Common myeloid progenitor, CD34-positive (primary cell): ENCODE measurements around the gene GATA6.

ENCODE experiments used
- CTCF ChIA-PET: fragments of 350-600 bp; sonication (Branson Sonifier 250); formaldehyde crosslinking; loops from one replicate; lab custom pipeline; 2021; ENCODE audit warnings: antibody characterized with exemption; lab: Charles Lee
- POLR2A ChIA-PET: fragments of 350-600 bp; sonication (Branson Sonifier 250); formaldehyde crosslinking; loops from one replicate; lab custom pipeline; 2021; ENCODE audit warnings: antibody characterized with exemption; lab: Charles Lee
- DNase-seq, 3 donors: peaks; one replicate each; pipeline versions ENCODE4 v3.0.0 to v3.0.0-alpha.2; 2013
- H3K27ac ChIP-seq, 2 experiments: 1 replicate in 1 of 2; 2 replicates in 1 of 2; pipeline ENCODE4 v1.7.0; 2013; ENCODE audit warnings: inconsistent platforms in 2 of 2, low read length in 2 of 2, mild to moderate bottlenecking in 2 of 2, low read depth in 1 of 2, moderate library complexity in 1 of 2; ENCODE audit not compliant: severe bottlenecking in 2 of 2, insufficient read depth in 1 of 2, poor library complexity in 1 of 2
- H3K27me3 ChIP-seq, 5 experiments: replicated peaks in 2 of 5; 1 replicate in 3 of 5; 2 replicates in 2 of 5; pipeline versions ENCODE4 v1.6.1 to v1.7.0; 2013; ENCODE audit warnings: low read length in 4 of 5, mild to moderate bottlenecking in 2 of 5, moderate library complexity in 2 of 5, inconsistent platforms in 1 of 5; ENCODE audit not compliant: insufficient read depth in 5 of 5, control insufficient read depth in 4 of 5
- H3K36me3 ChIP-seq, 4 experiments: 1 replicate in 2 of 4; 2 replicates in 2 of 4; pipeline versions ENCODE4 v1.6.1 to v1.7.0; 2013; ENCODE audit warnings: low read length in 3 of 4, control low read depth in 1 of 4, mild to moderate bottlenecking in 1 of 4; ENCODE audit not compliant: control insufficient read depth in 4 of 4, insufficient read depth in 4 of 4
- H3K4me1 ChIP-seq, 4 experiments: 1 replicate in 3 of 4; 2 replicates in 1 of 4; pipeline versions ENCODE4 v1.6.1 to v1.7.1; 2013; ENCODE audit warnings: low read length in 3 of 4, mild to moderate bottlenecking in 3 of 4, control low read depth in 1 of 4, inconsistent platforms in 1 of 4, moderate library complexity in 1 of 4; ENCODE audit not compliant: control insufficient read depth in 4 of 4, insufficient read depth in 4 of 4; ENCODE audit errors: control extremely low read depth in 1 of 4
- H3K4me3 ChIP-seq, 7 experiments: 1 replicate in 4 of 7; 2 replicates in 3 of 7; pipeline versions ENCODE4 v1.5.1 to v1.7.0; 2013; ENCODE audit warnings: mild to moderate bottlenecking in 7 of 7, low read length in 6 of 7, moderate library complexity in 6 of 7, inconsistent platforms in 2 of 7, low read depth in 2 of 7, control low read depth in 1 of 7; ENCODE audit not compliant: insufficient read depth in 4 of 7, control insufficient read depth in 1 of 7; ENCODE audit errors: extremely low read depth in 1 of 7
- H3K9me3 ChIP-seq, 5 experiments: 1 replicate in 4 of 5; 2 replicates in 1 of 5; pipeline versions ENCODE4 v1.6.1 to v1.7.1; 2013; ENCODE audit warnings: low read length in 4 of 5, mild to moderate bottlenecking in 2 of 5, inconsistent platforms in 1 of 5, low read depth in 1 of 5, moderate library complexity in 1 of 5; ENCODE audit not compliant: control insufficient read depth in 4 of 5, insufficient read depth in 2 of 5; ENCODE audit errors: control extremely low read depth in 1 of 5
- WGBS: methylation state at CpG from one replicate; pipeline ENCODE4 v1.1.5; 2013; ENCODE audit not compliant: insufficient coverage; 5-methylcytosine and 5-hydroxymethylcytosine counted together

GATA6 gene

DNA sequence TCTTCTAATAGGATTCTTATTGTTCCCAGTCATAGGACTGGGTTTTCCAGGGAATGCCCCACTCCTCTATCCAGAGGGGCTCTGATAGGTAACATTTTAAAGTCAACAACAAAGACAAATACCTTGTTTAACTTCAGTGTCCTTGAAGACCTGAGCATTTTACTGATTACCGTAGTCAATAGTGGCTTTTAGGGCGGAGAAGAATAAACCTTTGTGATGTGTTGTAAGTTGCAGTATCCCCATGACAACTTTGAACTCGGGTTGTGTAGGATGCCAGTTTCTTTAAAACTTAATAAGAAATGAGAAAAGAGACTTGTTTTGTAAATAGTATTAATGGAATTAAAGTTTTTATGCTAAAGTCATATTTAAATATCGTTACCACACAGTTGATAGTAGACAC lies 6.0 kb downstream of the GATA6 start:
- H3K27ac ChIP-seq, result no peak overlapping the region

DNA sequence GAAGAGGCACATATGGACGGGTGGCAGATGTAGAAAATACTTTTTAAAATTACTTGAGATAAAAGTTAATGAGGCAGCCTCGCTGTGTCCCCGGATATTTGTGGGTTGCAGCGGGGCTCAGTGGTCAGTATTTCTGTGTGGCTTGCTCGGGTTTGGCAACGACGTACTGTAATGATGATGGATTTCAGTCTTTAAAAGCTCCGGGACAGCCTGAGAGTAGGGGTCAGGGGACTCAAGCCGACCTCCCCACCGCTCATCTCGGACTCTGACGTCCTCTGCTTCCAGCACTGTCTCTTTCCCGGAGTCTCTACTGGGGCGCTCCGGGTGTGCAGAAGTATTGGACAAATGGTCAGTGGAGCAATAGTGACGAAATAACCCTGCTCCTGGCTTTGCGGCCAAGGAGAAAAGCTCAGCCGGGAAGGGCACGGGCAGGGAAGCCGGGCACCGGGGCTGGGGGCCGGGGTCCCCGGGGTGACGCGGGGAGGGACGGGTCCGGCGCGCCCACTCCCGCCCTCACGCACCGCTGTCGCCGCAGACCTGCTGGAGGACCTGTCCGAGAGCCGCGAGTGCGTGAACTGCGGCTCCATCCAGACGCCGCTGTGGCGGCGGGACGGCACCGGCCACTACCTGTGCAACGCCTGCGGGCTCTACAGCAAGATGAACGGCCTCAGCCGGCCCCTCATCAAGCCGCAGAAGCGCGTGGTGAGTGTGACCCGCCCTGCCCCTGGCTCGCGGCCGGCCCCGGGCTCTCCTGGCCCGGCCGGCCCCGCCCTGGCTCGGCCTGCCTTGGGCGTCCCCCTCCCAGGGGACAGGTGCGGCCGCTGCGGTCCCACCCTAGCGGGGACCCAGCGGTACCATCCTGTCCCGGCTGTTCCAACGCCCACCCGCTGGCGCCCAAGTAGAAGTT lies 7.3 kb downstream of the GATA6 start:
- CTCF ChIA-PET, result no interaction called here

More for the DNA sequence above, 6.0 kb downstream of the GATA6 start:
- POLR2A ChIA-PET, result no interaction called here
- no peak overlapping the region for H3K4me3 ChIP-seq
- CTCF ChIA-PET, result no interaction called here
- peaks cover 0 to 6% (median 0%) of the 10 kb centered on the region in 5 experiments for H3K9me3 ChIP-seq
- WGBS, result 70% methylated on average over 3 of the region's 4 CpGs
- H3K27me3 ChIP-seq, result peaks cover 29 to 97% (median 52%) of the 10 kb centered on the region in 5 experiments
- no peak for DNase-seq
- no peaks in the 10 kb centered on the region for H3K36me3 ChIP-seq
- peaks cover 0 to 11% (median 8%) of the 10 kb centered on the region in 4 experiments for H3K4me1 ChIP-seq

DNA sequence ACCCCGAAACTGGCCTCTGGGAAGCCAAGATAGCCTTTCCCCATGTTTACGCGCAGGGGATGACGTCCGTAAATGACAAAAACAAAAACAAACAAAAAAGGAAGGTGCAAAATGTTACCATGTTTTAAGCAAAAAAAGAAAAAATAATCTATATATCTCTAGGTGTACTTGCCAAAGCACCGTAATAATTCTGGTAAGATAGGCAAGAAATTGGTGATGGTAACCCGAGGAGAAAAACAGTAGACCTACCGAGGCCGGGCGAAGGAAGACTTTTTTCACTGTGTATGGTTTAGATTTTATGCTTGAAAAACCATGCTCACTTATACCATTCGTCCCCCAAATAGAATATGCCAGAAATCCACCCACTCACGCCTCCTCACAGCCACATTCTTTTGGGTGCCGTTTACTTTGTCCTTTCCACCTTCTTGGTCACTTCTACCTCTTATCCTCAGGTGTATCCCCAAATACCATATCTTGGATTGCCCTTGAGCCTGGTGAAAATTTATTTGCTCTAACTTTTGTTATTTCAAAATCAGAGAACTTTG lies 8.0 kb downstream of the GATA6 start:
- Histone ChIP-seq H3K36me3 (no peaks in the 10 kb centered on the region), H3K27me3 (peaks cover 34 to 92% (median 45%) of the 10 kb centered on the region in 5 experiments), H3K4me3 (no peak overlapping the region), H3K27ac (no peak overlapping the region), H3K4me1 (no peaks in the 10 kb centered on the region), H3K9me3 (peaks cover 0 to 6% (median 0%) of the 10 kb centered on the region in 5 experiments)
- WGBS, result 88% methylated on average over 3 of the region's 13 CpGs
- CTCF ChIA-PET, result no interaction called here
- DNase-seq, result no peak
- POLR2A ChIA-PET, result no interaction called here

More for the DNA sequence above, 7.3 kb downstream of the GATA6 start:
- Histone ChIP-seq H3K9me3 (peaks cover 0 to 6% (median 0%) of the 10 kb centered on the region in 5 experiments), H3K27ac (no peak overlapping the region), H3K4me1 (no peaks in the 10 kb centered on the region), H3K27me3 (peaks cover 34 to 95% (median 49%) of the 10 kb centered on the region in 5 experiments), H3K4me3 (no peak overlapping the region), H3K36me3 (no peaks in the 10 kb centered on the region)
- 13% methylated on average over 60 of the region's 71 CpGs for WGBS
- POLR2A ChIA-PET, result no interaction called here
- DNase-seq, result no peak

DNA sequence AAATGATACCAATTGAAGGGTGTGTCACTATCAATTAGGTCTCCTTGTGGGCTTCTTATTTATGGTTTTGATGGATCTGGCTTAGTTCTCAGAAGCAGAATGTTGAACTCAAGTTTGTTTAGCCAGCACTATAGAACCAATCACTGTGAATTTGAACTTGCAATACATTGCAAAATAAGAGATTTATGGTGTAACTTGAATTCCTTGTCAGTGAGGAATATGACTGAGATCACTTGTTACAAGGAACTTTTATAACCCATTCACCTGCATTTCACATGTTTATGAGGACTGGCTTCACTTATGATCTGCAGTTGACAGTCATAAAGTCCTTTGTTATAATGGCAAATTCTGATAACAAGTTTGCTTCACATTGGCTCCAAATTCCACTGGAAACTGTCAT lies 9.8 kb downstream of the GATA6 start:
- Histone ChIP-seq H3K36me3 (no peaks in the 10 kb centered on the region), H3K27ac (no peak overlapping the region), H3K9me3 (peaks cover 0 to 2% (median 0%) of the 10 kb centered on the region in 5 experiments), H3K4me1 (no peaks in the 10 kb centered on the region), H3K4me3 (no peak overlapping the region), H3K27me3 (peaks cover 22 to 85% (median 37%) of the 10 kb centered on the region in 5 experiments)
- CTCF ChIA-PET, result interaction anchor here (0.6 kb wide), 1 partner anchor 17 kb away, joined by 3 read pairs; no protein-coding TSS in a partner anchor
- POLR2A ChIA-PET, result no interaction called here
- DNase-seq, result no peak

DNA sequence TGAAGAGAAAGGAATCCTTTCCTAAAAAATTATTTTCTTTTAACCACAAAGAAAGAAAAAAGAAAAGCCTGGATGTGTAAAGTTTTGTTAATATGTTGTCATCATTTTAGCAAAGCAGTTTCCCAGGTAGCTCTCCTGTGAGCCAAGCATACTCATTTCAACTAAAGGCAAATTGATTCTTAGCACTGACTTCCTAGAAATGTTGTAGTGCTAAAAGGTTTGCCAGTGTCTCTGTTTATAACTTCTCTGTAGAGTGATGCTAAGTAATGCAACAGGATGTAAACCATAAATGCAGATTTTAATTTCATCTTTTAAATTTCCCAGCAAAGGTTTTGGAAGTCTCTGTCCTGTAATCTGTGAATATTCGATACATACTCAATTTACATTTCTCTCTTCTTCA lies 10.2 kb downstream of the GATA6 start:
- peaks cover 20 to 85% (median 36%) of the 10 kb centered on the region in 5 experiments for H3K27me3 ChIP-seq

DNA sequence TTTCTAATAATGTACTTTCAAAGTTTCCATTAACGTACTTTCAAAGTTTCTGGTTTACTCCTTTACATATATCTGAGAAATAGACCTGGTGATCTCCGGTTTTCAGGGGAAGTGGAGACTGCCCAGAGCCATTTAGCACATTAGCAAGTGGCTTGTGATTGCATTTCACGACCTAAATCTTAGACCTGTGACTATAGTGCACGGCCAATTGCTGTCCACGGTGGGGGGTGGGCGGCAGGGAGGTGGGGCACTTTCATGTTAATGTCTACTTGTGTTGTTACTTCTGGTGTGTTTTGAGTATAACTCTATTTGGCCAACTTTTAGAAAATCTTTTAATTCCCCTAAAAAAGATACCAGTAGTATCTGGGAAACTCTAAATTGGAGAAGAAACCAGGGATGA lies 11.3 kb downstream of the GATA6 start:
- H3K9me3 ChIP-seq, result peaks cover 0 to 2% (median 0%) of the 10 kb centered on the region in 5 experiments
- H3K4me3 ChIP-seq, result no peak overlapping the region
- H3K27me3 ChIP-seq, result peaks cover 20 to 85% (median 34%) of the 10 kb centered on the region in 5 experiments
- POLR2A ChIA-PET, result no interaction called here
- WGBS, result 67% methylated on average over 2 of the region's 6 CpGs
- H3K27ac ChIP-seq, result no peak overlapping the region
- H3K4me1 ChIP-seq, result no peaks in the 10 kb centered on the region
- no peaks in the 10 kb centered on the region for H3K36me3 ChIP-seq
- CTCF ChIA-PET, result no interaction called here
- no peak for DNase-seq

More for the DNA sequence above, 10.2 kb downstream of the GATA6 start:
- POLR2A ChIA-PET, result no interaction called here
- peaks cover 0 to 2% (median 0%) of the 10 kb centered on the region in 5 experiments for H3K9me3 ChIP-seq
- no peaks in the 10 kb centered on the region for H3K36me3 ChIP-seq
- DNase-seq, result no peak
- WGBS, result 92% methylated on average over 1 of the region's 1 CpG
- H3K27ac ChIP-seq, result no peak overlapping the region
- H3K4me3 ChIP-seq, result no peak overlapping the region
- no peaks in the 10 kb centered on the region for H3K4me1 ChIP-seq
- CTCF ChIA-PET, result no interaction called here
